Mucosa of descending colon (tissue), 3 donors: ENCODE data around the gene GSK3A. TPM values are rescaled to one million over a fixed set of nuclear protein-coding genes. Genes with fewer than 3 reads are reported as not detected.

ENCODE experiments used
- ATAC-seq: fragments of 200-7000 bp; cut with Tn5 transposase; one replicate; pipeline ENCODE4 v1.9.1; 2020; ENCODE audit warnings: mild to moderate bottlenecking, moderate library complexity
- DNase-seq, 3 donors: peaks; one replicate each; pipeline ENCODE4 v3.0.0-alpha.2; 2020
- H3K36me3 ChIP-seq: fragments of 200-600 bp; one replicate; pipeline ENCODE4 v1.8.0; 2021; ENCODE audit warnings: low read depth, mild to moderate bottlenecking
- H3K4me1 ChIP-seq: fragments of 200-600 bp; one replicate; pipeline ENCODE4 v1.8.0; 2021; ENCODE audit warnings: low read depth, mild to moderate bottlenecking
- H3K4me3 ChIP-seq: fragments of 200-600 bp; one replicate; pipeline ENCODE4 v1.8.0; 2021; ENCODE audit warnings: mild to moderate bottlenecking
- H3K9me3 ChIP-seq: fragments of 200-600 bp; one replicate; pipeline ENCODE4 v1.8.0; 2021; ENCODE audit warnings: mild to moderate bottlenecking
- CTCF ChIP-seq: fragments of 200-600 bp; IDR thresholded peaks from one replicate; pipeline ENCODE4 v1.8.0; 2022; ENCODE audit warnings: antibody characterized with exemption, mild to moderate bottlenecking
- intact Hi-C, 2 donors: fragments of 100-400 bp; cut with DNase I in 1 of 2; cut with micrococcal nuclease in 1 of 2; formaldehyde crosslinking; loops; one replicate each; pipeline versions ENCODE4 v1.11.0 to v1.11.1; 2022; cut with DNase I, micrococcal nuclease
- total RNA-seq, 3 donors: library from RNA; stranded (reverse); fragmentation: NEBNext Ultra II Directional in 2 of 3; extraction: Animal tissue kit (Norgen Biotek cat#: 25700) in 2 of 3; gene quantifications; one replicate each; pipeline versions ENCODE4 v1.2.1 to v1.2.4, GENCODE V29; 2021 to 2023
- donor health status: DM: no; HTN: no; CAD: no; lungs with moderate emphysema.
- donor health status: DM: no; HTN: no; CAD: no.
- donor health status: DM: no; HTN: yes; CAD: no.

The GSK3A gene
- total RNA-seq, 3 donors from 2014 or later = 41.8 to 52.0 (median 46.9) TPM

GRCh38 chr19:42279155-42279901 lies 36.9 kb upstream of the GSK3A start:
- intact Hi-C loops = no loop called here
- peaks cover 47% of the 10 kb centered on the region for H3K4me1 ChIP-seq
- no peak for DNase-seq
- ATAC-seq = no peak
- no peaks in the 10 kb centered on the region for H3K9me3 ChIP-seq
- no peak for TF ChIP-seq CTCF
- H3K36me3 ChIP-seq = no peaks in the 10 kb centered on the region
- H3K4me3 ChIP-seq = peak overlapping the region; percentile 44

- Histone ChIP-seq H3K9me3 (no peaks in the 10 kb centered on the region), H3K36me3 (no peaks in the 10 kb centered on the region), H3K4me1 (peaks cover 47% of the 10 kb centered on the region), H3K4me3 (no peak overlapping the region)
- TF ChIP-seq CTCF = no peak
- no peak for ATAC-seq
- DNase-seq = peak in 1 of 3 donors; percentile 29
- intact Hi-C loops = no loop called here
Observed at GRCh38 chr19:42278452-42279154, 36.2 kb upstream of the GSK3A start.

- intact Hi-C loops = no loop called here
- Histone ChIP-seq H3K4me1 (peaks cover 43% of the 10 kb centered on the region), H3K4me3 (no peak overlapping the region), H3K36me3 (no peaks in the 10 kb centered on the region), H3K9me3 (no peaks in the 10 kb centered on the region)
- DNase-seq = peak in 1 of 3 donors; percentile 33
- ATAC-seq = peak; percentile 2
- TF ChIP-seq CTCF = no peak
Observed at GRCh38 chr19:42277821-42278451, 35.5 kb upstream of the GSK3A start.

- intact Hi-C loops = no loop called here
- no peak for TF ChIP-seq CTCF
- Histone ChIP-seq H3K36me3 (no peaks in the 10 kb centered on the region), H3K4me1 (peaks cover 32% of the 10 kb centered on the region), H3K9me3 (no peaks in the 10 kb centered on the region), H3K4me3 (no peak overlapping the region)
- ATAC-seq (no peak), DNase-seq (no peak)
Observed at GRCh38 chr19:42276821-42277220, 34.4 kb upstream of the GSK3A start.

- Histone ChIP-seq H3K36me3 (no peaks in the 10 kb centered on the region), H3K4me1 (peaks cover 29% of the 10 kb centered on the region), H3K9me3 (no peaks in the 10 kb centered on the region), H3K4me3 (no peak overlapping the region)
- no peak for TF ChIP-seq CTCF
- ATAC-seq (no peak), DNase-seq (no peak)
- intact Hi-C loops = no loop called here
Observed at GRCh38 chr19:42276284-42276683, 33.9 kb upstream of the GSK3A start.
